Loucy (cell line): ENCODE measurements around the gene IDH3G.

ENCODE experiments used
- H2AFZ ChIP-seq: fragments of 200-600 bp; sonication (generic); 2 replicates; pipeline ENCODE4 v1.6.0; 2016; ENCODE audit warnings: antibody characterized with exemption, mild to moderate bottlenecking, low read length, moderate library complexity
- H3F3A ChIP-seq: fragments of 200-600 bp; 2 replicates; pipeline ENCODE4 v1.6.0; 2016; ENCODE audit warnings: antibody characterized with exemption, low read depth, mild to moderate bottlenecking
- H3K27me3 ChIP-seq: fragments of 200-600 bp; sonication (generic); 2 replicates; pipeline ENCODE4 v1.6.1; 2014; ENCODE audit warnings: low read length, mild to moderate bottlenecking; ENCODE audit not compliant: insufficient read depth, poor library complexity, severe bottlenecking
- H3K36me3 ChIP-seq: fragments of 200-600 bp; sonication (generic); 2 replicates; pipeline ENCODE4 v1.6.1; 2016; ENCODE audit warnings: low read length; ENCODE audit not compliant: insufficient read depth
- H3K4me1 ChIP-seq: fragments of 200-600 bp; sonication (generic); 2 replicates; pipeline ENCODE4 v1.5.1; 2014; ENCODE audit warnings: low read length, mild to moderate bottlenecking; ENCODE audit not compliant: insufficient read depth, poor library complexity, severe bottlenecking
- H3K4me2 ChIP-seq: fragments of 200-600 bp; sonication (generic); 2 replicates; pipeline ENCODE4 v1.6.0; 2014; ENCODE audit warnings: antibody characterized with exemption, low read length, low read depth, mild to moderate bottlenecking; ENCODE audit not compliant: poor library complexity, severe bottlenecking
- H3K4me3 ChIP-seq: fragments of 200-600 bp; sonication (generic); 2 replicates; pipeline ENCODE4 v1.5.1; 2014; ENCODE audit warnings: low read length, mild to moderate bottlenecking, mixed read lengths; ENCODE audit not compliant: poor library complexity, severe bottlenecking
- H3K79me2 ChIP-seq: fragments of 200-600 bp; sonication (generic); 2 replicates; pipeline ENCODE4 v1.6.1; 2014; ENCODE audit warnings: low read length; ENCODE audit not compliant: insufficient read depth
- H3K9ac ChIP-seq: fragments of 200-600 bp; sonication (generic); 2 replicates; pipeline ENCODE4 v1.6.0; 2014; ENCODE audit warnings: mild to moderate bottlenecking, low read depth, low read length, moderate library complexity; ENCODE audit not compliant: poor library complexity, severe bottlenecking
- H3K9me2 ChIP-seq: fragments of 200-600 bp; sonication (generic); replicated peaks from 2 replicates; pipeline ENCODE4 v1.6.1; 2016; ENCODE audit warnings: low read depth, low read length, mixed read lengths
- H3K9me3 ChIP-seq: fragments of 200-600 bp; sonication (generic); 2 replicates; pipeline ENCODE4 v1.6.1; 2014; ENCODE audit warnings: mild to moderate bottlenecking, antibody characterized with exemption, low read length, low read depth; ENCODE audit not compliant: insufficient read depth
- H4K20me1 ChIP-seq: fragments of 200-600 bp; sonication (generic); 2 replicates; pipeline ENCODE4 v1.6.0; 2014; ENCODE audit warnings: antibody characterized with exemption, low read length, mild to moderate bottlenecking; ENCODE audit not compliant: insufficient read depth, poor library complexity, severe bottlenecking
- CTCF ChIP-seq: fragments of 200-600 bp; sonication (generic); conservative IDR thresholded peaks from 2 replicates; pipeline ENCODE4 v1.5.1; 2014; ENCODE audit warnings: mild to moderate bottlenecking, antibody characterized with exemption, low read length
- EZH2phosphoT487 ChIP-seq: fragments of 200-600 bp; IDR thresholded peaks from 2 replicates; pipeline ENCODE4 v1.6.1; 2018; ENCODE audit warnings: antibody characterized with exemption, mild to moderate bottlenecking, moderate library complexity, borderline replicate concordance

IDH3G gene

GRCh38 chrX:153786669-153787068 lies 7.5 kb downstream of the IDH3G start:
- Histone ChIP-seq H3K79me2 (peaks cover 16% of the 10 kb centered on the region; the same call in 1 of the 2 replicates), H3K36me3 (peaks cover 8% of the 10 kb centered on the region; the same call in 1 of the 2 replicates), H3K4me3 (no peak overlapping the region), H3K9ac (no peak overlapping the region), H3K9me3 (no peaks in the 10 kb centered on the region), H4K20me1 (no peaks in the 10 kb centered on the region), H2AFZ (no peak overlapping the region), H3F3A (no peaks in the 10 kb centered on the region), H3K9me2 (no peaks in the 10 kb centered on the region), H3K4me2 (no peak overlapping the region), H3K27me3 (no peaks in the 10 kb centered on the region), H3K4me1 (peaks cover 5% of the 10 kb centered on the region)
- TF ChIP-seq CTCF: no peak
- TF ChIP-seq EZH2phosphoT487: no peak

GRCh38 chrX:153784325-153784967 lies 9.7 kb downstream of the IDH3G start:
- Histone ChIP-seq H4K20me1 (no peaks in the 10 kb centered on the region), H3K9me3 (no peaks in the 10 kb centered on the region), H3K9me2 (no peaks in the 10 kb centered on the region), H3K9ac (no peak overlapping the region), H3K4me3 (no peak overlapping the region), H3K36me3 (peaks cover 8% of the 10 kb centered on the region; the same call in 1 of the 2 replicates), H3K79me2 (no peaks in the 10 kb centered on the region), H3K4me2 (no peak overlapping the region), H2AFZ (no peak overlapping the region), H3K4me1 (no peaks in the 10 kb centered on the region), H3F3A (no peaks in the 10 kb centered on the region), H3K27me3 (no peaks in the 10 kb centered on the region)
- TF ChIP-seq EZH2phosphoT487 (no peak), CTCF (no peak)

GRCh38 chrX:153783378-153784013 lies 10.7 kb downstream of the IDH3G start:
- H3K4me3 ChIP-seq: no peak overlapping the region
- H3K4me1 ChIP-seq: no peaks in the 10 kb centered on the region
- no peaks in the 10 kb centered on the region for H3K79me2 ChIP-seq
- no peak overlapping the region for H3K9ac ChIP-seq
- H3F3A ChIP-seq: no peaks in the 10 kb centered on the region
- no peaks in the 10 kb centered on the region for H3K9me2 ChIP-seq
- no peak overlapping the region for H2AFZ ChIP-seq
- H3K9me3 ChIP-seq: no peaks in the 10 kb centered on the region
- no peak overlapping the region for H3K4me2 ChIP-seq
- H4K20me1 ChIP-seq: no peaks in the 10 kb centered on the region
- peaks cover 8% of the 10 kb centered on the region; the same call in 1 of the 2 replicates for H3K36me3 ChIP-seq
- no peak for TF ChIP-seq EZH2phosphoT487
- H3K27me3 ChIP-seq: no peaks in the 10 kb centered on the region
